Thymus (tissue), 11 donors: Measurements from ENCODE around the gene CYBB. TPM values are rescaled to one million over a fixed set of nuclear protein-coding genes. Genes with fewer than 3 reads are reported as not detected.

Experiments
- DNase-seq, 9 donors: peaks; one replicate each; pipeline ENCODE4 v3.0.0-alpha.2; 2013; ENCODE audit warnings: low spot score in 9 of 9, low read depth in 6 of 9, missing footprints in 1 of 9
- H3K27ac ChIP-seq, 2 donors: one replicate each; pipeline ENCODE4 v1.5.1; 2013; ENCODE audit warnings: control low read depth in 1 of 2, low read depth in 1 of 2, low read length in 1 of 2, mild to moderate bottlenecking in 1 of 2, moderate library complexity in 1 of 2
- H3K27me3 ChIP-seq, 2 donors: one replicate each; pipeline ENCODE4 v1.5.1; 2013; ENCODE audit warnings: low read length in 1 of 2; ENCODE audit not compliant: control insufficient read depth in 2 of 2, insufficient read depth in 1 of 2
- H3K36me3 ChIP-seq, 2 donors: one replicate each; pipeline ENCODE4 v1.5.1; 2013; ENCODE audit warnings: low read length in 1 of 2, mild to moderate bottlenecking in 1 of 2, moderate library complexity in 1 of 2; ENCODE audit not compliant: control insufficient read depth in 2 of 2, insufficient read depth in 2 of 2
- H3K4me1 ChIP-seq, 2 donors: one replicate each; pipeline ENCODE4 v1.5.1; 2013; ENCODE audit warnings: low read length in 2 of 2; ENCODE audit not compliant: control insufficient read depth in 2 of 2, insufficient read depth in 2 of 2
- H3K4me3 ChIP-seq, 2 donors: one replicate each; pipeline ENCODE4 v1.5.1; 2013; ENCODE audit warnings: low read length in 2 of 2, control low read depth in 1 of 2, mild to moderate bottlenecking in 1 of 2
- H3K9me3 ChIP-seq, 2 donors: one replicate each; pipeline ENCODE4 v1.5.1; 2013; ENCODE audit warnings: low read length in 1 of 2, mild to moderate bottlenecking in 1 of 2; ENCODE audit not compliant: control insufficient read depth in 2 of 2, insufficient read depth in 1 of 2
- WGBS: extraction: QIAGEN DNeasy Blood & Tissue Kit; methylation state at CpG from one replicate; pipeline ENCODE4 v1.1.7; 2013; 5-methylcytosine and 5-hydroxymethylcytosine counted together
- polyA plus RNA-seq: library from polyadenylated mRNA; stranded (reverse); fragments of 200-250 nt; gene quantifications from one replicate; pipeline ENCODE4 v1.2.3, GENCODE V29; 2013
- total RNA-seq: library from RNA; stranded (reverse); fragments of 120-200 nt; gene quantifications from one replicate; pipeline ENCODE4 v1.2.4, GENCODE V29; 2013
- donor health status: healthy.

CYBB gene
- total and polyA plus RNA-seq, 2 donors: 7.6 to 41.7 TPM

DNA sequence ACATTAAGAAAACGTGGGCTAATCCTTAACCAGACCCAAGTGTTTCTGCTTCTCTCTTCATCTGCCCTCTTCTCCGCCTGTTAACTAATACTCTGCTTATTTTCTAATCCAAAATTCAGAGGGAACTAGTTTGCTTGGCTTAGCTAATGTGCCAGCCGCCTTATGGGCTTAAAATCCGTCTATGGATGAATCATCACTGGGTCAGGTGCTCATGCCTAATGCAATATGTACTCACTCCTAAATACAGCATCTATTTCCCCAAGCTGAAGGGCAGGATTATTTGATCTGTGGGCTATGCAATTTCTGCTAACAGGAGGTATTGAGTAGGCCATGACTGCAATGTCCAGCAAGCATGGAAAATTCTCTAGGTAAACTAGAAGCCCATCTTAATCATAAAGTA, 55.1 kb downstream of the CYBB start:
- 97% methylated on average over 4 of the region's 4 CpGs for WGBS
- Histone ChIP-seq H3K36me3 (no peaks in the 10 kb centered on the region), H3K27me3 (no peaks in the 10 kb centered on the region)

DNA sequence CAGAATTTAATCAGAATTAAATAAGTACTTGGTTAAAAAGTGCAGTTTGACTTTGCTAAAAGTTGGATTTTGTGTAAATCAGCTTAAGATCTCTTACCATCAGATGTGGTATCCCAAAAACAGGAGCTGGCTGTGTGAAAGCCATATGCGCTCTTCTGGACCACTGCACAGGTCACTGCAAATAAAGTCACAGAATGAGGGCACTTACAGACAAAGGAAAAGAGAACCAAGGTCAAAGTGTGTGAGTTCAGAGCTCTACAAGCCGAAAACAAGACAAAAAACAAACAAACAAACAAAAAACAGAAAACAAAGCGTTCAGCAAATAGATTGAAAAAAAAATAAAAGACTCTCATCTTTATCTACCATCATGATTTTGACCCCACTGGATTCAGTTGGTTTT, 61.1 kb downstream of the CYBB start:
- Histone ChIP-seq H3K36me3 (no peaks in the 10 kb centered on the region), H3K4me1 (no peaks in the 10 kb centered on the region), H3K9me3 (no peaks in the 10 kb centered on the region), H3K27me3 (no peaks in the 10 kb centered on the region), H3K4me3 (no peak overlapping the region), H3K27ac (no peak overlapping the region)
- DNase-seq: no peak
- over 99% methylated on average over 3 of the region's 3 CpGs for WGBS

More for the DNA sequence above, 55.1 kb downstream of the CYBB start:
- Histone ChIP-seq H3K9me3 (no peaks in the 10 kb centered on the region), H3K27ac (no peak overlapping the region), H3K4me1 (no peaks in the 10 kb centered on the region), H3K4me3 (no peak overlapping the region)
- DNase-seq: no peak

DNA sequence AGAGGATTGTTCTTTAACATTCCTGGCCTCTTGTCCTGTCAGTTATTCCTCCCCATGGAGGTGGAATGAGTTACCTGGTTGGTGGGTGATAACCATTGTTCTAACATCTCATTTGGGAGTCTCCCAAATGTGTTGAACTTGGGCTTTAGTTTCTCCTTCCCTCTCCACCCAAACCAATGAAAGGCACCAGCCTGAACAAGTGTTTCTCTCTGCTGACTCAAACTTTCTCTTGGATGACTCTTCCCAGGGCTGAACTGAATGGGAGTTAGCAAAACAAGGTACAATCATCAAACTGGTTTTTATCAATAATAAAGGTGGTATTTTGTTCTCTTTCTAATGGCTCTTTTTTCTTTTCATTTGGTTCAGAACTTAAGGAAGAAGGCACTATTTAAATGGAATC, 64.8 kb downstream of the CYBB start:
- Histone ChIP-seq H3K27ac (no peak overlapping the region), H3K4me3 (no peak overlapping the region), H3K36me3 (no peaks in the 10 kb centered on the region), H3K4me1 (no peaks in the 10 kb centered on the region), H3K27me3 (no peaks in the 10 kb centered on the region), H3K9me3 (no peaks in the 10 kb centered on the region)
- DNase-seq: no peak

DNA sequence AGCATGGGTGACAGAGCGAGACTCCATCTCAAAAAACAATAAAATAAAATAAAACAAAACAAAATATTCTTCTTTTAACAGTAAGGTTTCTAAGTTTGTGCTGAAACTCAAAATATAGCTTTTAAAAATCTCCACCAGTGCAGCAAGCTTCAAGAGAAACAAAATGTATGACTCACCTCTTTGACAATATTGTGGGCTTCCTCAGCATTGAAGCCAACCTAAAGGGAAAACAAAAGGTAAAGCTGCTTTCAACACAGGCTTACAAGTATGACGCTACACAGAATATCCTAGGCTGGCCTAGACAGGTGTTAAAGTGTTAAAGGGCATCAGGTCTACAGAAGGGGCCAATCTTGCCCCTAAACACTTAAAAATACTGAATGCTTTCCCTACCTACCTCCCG, 66.3 kb downstream of the CYBB start:
- no peaks in the 10 kb centered on the region for H3K9me3 ChIP-seq
- H3K27ac ChIP-seq: peak overlapping the region in 1 of 2 donors; percentile 45
- no peak overlapping the region for H3K4me3 ChIP-seq
- DNase-seq: peak in 1 of 9 donors; percentile 34
- H3K27me3 ChIP-seq: no peaks in the 10 kb centered on the region
- 85% methylated on average over 3 of the region's 3 CpGs for WGBS
- no peaks in the 10 kb centered on the region for H3K36me3 ChIP-seq
- H3K4me1 ChIP-seq: no peaks in the 10 kb centered on the region

DNA sequence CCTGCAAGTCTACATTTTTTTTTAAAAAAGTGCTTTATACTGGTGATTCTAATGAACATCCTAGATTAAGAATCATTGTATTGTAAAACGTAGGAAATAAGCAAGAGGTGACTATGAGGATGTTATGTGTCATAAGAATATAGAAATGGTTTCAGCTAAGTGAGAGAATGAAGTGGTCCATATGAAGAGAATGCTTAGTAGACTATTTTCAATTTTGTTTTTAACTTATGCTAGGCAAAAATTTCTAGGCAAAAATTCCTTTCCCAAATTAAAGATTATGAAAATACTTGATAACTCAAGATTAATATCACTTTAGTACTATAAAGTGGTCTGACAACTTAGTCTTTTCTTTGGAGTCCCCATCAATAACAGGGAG, 66.7 kb downstream of the CYBB start:
- H3K9me3 ChIP-seq: no peaks in the 10 kb centered on the region
- peak overlapping the region; percentile 59 to 63 for H3K4me3 ChIP-seq
- 56% methylated on average over 1 of the region's 1 CpG for WGBS
- H3K27me3 ChIP-seq: no peaks in the 10 kb centered on the region
- peak overlapping the region in 1 of 2 donors; percentile 45 for H3K27ac ChIP-seq
- no peaks in the 10 kb centered on the region for H3K36me3 ChIP-seq
- DNase-seq: no peak
- H3K4me1 ChIP-seq: no peaks in the 10 kb centered on the region

DNA sequence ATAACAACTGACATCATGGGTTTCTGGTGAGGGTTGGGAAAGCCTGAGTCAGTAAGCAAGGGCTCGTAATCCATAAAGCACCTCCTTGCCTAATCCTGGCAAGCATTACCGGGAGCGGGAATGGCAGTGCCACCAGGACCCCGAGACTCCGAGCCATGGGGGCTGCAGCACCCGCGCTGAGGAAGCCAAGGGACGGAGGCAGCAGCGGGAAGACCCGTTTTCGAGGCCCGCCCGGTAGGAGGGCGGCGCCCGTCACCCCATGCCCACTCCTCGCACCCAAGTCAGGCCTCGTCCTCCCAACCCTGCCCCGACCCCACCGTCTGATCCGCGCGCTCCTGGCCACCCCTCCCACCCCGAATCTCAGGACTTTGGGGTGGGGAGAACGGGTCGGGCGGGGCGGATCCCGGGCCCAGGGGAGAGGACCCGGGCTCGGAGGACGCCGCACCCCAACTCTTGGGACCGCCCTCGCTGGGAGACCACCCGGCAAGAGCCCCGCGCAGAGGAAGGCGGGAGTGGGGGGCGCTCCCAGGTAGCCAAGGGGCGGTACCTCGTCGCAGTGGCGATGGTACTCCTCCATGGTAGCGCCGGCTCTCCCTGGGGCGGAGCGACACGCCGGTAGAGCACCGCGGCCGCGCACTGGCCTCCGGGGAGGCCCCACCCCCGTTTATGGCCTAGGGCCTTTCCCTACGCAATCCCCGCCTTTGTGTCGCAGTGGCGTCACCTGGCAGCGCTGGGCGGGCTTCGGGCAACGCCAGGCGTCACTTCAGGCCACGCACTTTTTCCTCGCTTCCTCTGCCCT, 67.3 kb downstream of the CYBB start, which contains the start of gene DYNLT3:
Gene DYNLT3 (minus strand): TSS at position 638 of the 799 bp plus-strand sequence. CDS start 61 bp downstream, at position 577.
- H3K4me1 ChIP-seq: no peaks in the 10 kb centered on the region
- H3K27me3 ChIP-seq: no peaks in the 10 kb centered on the region
- no peaks in the 10 kb centered on the region for H3K36me3 ChIP-seq
- H3K27ac ChIP-seq: peak within 1 kb of the TSS; percentile 66 to 81
- under 1% methylated on average over 65 of the region's 67 CpGs for WGBS
- H3K4me3 ChIP-seq: peak within 1 kb of the TSS; percentile 59 to 63
- peak in 4 of 9 donors; percentile 38 to 69 (median 53) for DNase-seq
- H3K9me3 ChIP-seq: no peaks in the 10 kb centered on the region

DNA sequence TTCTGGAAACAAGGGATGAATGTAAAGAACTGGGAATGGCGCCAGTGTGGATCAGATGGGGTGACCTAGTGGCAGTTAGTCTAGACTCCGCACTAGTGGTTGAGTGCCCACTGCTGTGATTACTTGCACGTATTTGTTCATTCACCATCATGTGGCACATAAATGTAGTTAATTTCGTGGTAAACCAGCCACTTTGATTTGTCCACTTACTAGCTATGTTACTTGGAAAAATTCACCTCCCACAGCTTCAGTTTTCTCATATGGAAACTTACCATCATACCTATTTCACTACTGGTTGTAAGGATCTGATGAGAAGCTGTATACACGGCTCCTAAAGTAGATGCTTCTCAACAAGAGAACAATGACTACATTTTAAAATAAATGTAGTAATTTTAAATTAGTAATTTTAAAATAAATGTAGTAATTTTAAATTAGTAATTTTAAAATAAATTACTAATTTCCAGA, 67.9 kb downstream of the CYBB start:
- Histone ChIP-seq H3K4me1 (no peaks in the 10 kb centered on the region), H3K27me3 (no peaks in the 10 kb centered on the region), H3K27ac (peak overlapping the region; percentile 28 to 81), H3K4me3 (peak overlapping the region; percentile 59 to 63), H3K9me3 (no peaks in the 10 kb centered on the region), H3K36me3 (no peaks in the 10 kb centered on the region)
- DNase-seq: no peak
- 13% methylated on average over 5 of the region's 5 CpGs for WGBS

DNA sequence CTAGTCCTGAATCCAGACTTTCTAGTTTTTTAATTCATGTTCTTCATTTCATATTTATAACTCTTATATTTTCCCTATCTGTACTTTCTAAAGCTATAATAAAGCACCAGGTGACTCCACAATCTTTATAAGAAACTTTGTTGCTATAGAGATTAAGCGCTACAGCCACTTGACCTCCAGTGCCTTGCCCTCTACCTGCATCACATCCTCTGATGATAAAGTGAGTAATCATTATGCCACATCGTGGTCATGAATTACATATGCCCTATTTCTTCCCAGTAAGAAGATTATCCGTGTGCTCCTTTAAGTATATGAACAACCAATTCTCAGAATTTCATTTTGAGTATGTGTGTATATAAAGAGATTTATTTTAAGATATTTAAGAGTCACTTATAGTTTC, 74.3 kb downstream of the CYBB start:
- Histone ChIP-seq H3K4me1 (no peaks in the 10 kb centered on the region), H3K4me3 (no peak overlapping the region), H3K27me3 (no peaks in the 10 kb centered on the region), H3K9me3 (no peaks in the 10 kb centered on the region), H3K27ac (no peak overlapping the region), H3K36me3 (no peaks in the 10 kb centered on the region)
- no peak for DNase-seq
- 90% methylated on average over 3 of the region's 3 CpGs for WGBS

DNA sequence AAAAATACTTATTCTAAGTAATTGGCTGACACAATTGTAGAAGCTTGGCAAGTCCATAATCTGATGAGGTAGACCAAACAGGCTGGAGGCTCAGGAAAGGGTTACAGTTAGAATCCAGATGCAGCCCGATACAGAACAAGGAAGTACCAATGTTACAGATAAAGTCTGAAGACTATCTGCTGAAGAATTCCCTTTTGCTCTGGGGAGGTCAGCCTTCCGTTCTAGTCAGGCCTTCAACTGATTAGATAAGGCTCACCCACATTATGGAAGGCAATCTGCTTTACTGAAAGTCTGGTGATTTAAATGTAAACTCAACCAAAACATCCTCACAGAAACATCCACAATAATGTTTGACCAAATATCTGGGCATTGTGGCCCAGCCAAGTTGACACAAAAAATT, 74.9 kb downstream of the CYBB start:
- Histone ChIP-seq H3K27ac (no peak overlapping the region), H3K4me3 (no peak overlapping the region), H3K9me3 (no peaks in the 10 kb centered on the region), H3K27me3 (no peaks in the 10 kb centered on the region), H3K36me3 (no peaks in the 10 kb centered on the region), H3K4me1 (no peaks in the 10 kb centered on the region)
- DNase-seq: no peak
- WGBS: 49% methylated on average over 2 of the region's 2 CpGs
